GM12801 (cell line): ENCODE data around the gene ZNF652.

Experiments used
- TF ChIP-seq, protein P1 (sequence below): IDR thresholded peaks from one replicate; pipeline ENCODE4 v1.5.1; 2011; ENCODE audit warnings: control low read depth; ENCODE audit not compliant: insufficient read length; ENCODE audit errors: extremely low read depth

Gene ZNF652

GRCh38 chr17:49370971-49371834 is 9.2 kb upstream of the ZNF652 start:
- TF ChIP-seq, protein P1, sequence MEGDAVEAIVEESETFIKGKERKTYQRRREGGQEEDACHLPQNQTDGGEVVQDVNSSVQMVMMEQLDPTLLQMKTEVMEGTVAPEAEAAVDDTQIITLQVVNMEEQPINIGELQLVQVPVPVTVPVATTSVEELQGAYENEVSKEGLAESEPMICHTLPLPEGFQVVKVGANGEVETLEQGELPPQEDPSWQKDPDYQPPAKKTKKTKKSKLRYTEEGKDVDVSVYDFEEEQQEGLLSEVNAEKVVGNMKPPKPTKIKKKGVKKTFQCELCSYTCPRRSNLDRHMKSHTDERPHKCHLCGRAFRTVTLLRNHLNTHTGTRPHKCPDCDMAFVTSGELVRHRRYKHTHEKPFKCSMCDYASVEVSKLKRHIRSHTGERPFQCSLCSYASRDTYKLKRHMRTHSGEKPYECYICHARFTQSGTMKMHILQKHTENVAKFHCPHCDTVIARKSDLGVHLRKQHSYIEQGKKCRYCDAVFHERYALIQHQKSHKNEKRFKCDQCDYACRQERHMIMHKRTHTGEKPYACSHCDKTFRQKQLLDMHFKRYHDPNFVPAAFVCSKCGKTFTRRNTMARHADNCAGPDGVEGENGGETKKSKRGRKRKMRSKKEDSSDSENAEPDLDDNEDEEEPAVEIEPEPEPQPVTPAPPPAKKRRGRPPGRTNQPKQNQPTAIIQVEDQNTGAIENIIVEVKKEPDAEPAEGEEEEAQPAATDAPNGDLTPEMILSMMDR = no peak

GRCh38 chr17:49369760-49370159 is 7.7 kb upstream of the ZNF652 start:
- TF ChIP-seq, protein P1 = no peak

- TF ChIP-seq, protein P1 = no peak
Observed at GRCh38 chr17:49369089-49369488, 7.0 kb upstream of the ZNF652 start.

DNA sequence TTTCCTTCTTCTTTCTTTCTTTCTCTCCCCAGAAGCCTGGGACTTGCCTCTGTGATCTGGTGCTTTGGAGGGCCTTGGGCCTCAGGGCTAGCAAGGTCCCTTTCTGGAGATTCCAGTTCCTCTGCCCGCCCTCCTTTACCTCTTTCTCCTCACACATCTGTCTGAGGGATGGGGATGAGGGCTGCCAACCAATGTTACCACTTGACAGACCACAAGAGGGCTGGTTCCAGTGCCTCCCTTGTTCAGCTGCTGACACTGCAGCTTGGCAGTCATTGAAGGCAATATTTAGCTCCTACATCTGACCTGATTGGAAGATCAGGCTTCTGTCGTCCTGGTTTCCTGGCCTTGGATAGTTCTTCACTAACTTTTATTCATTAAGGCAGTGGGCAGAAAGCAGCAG is 3.6 kb upstream of the ZNF652 start:
- TF ChIP-seq, protein P1 = no peak

GRCh38 chr17:49364119-49364518 is 2.1 kb upstream of the ZNF652 start:
- TF ChIP-seq, protein P1 = no peak

GRCh38 chr17:49363251-49363650 is 1.2 kb upstream of the ZNF652 start:
- TF ChIP-seq, protein P1 = no peak

DNA sequence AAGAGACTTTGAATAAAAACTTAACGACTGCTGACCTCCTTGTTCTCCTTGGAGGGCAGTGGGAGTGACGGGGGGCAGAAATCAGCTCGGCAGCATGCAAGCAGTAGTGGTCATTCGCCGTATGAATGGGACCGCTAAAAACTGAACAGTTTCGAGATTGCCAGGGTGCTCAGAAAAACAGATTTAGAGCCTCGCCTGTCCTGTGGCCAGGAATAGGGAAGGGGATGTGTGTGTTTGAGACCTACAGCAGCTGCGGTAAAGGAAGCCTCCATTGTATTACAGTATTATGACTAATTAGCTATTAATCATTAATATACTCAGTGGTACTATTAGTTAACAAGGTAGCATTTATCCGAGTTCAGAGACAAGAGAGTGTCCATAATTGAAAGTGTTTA is 670 bp upstream of the ZNF652 start:
- TF ChIP-seq, protein P1 = no peak
